Right renal cortex interstitium (tissue), 3 donors: ENCODE data around the gene PLA2G6. TPM values are rescaled to one million over a fixed set of nuclear protein-coding genes. Genes with fewer than 3 reads are reported as not detected.
"Not testable (repeated sequence)": the region's sequence is repeated elsewhere in the genome, so short reads cannot be mapped to it uniquely, and the experiment has no call there.

Source experiments
- DNase-seq, 3 donors: peaks; one replicate each; pipeline ENCODE4 v3.0.0-alpha.2; 2013; ENCODE audit warnings: low read depth in 3 of 3, low spot score in 2 of 3
- polyA plus RNA-seq, 3 donors: library from polyadenylated mRNA; unstranded; fragments of 120-200 nt; gene quantifications; one replicate each; pipeline ENCODE4 v1.2.1, GENCODE V29; 2013; ENCODE audit not compliant: insufficient read length in 3 of 3

PLA2G6 gene
- polyA plus RNA-seq, 3 donors: 29.3 to 42.3 (median 29.9) TPM

DNA sequence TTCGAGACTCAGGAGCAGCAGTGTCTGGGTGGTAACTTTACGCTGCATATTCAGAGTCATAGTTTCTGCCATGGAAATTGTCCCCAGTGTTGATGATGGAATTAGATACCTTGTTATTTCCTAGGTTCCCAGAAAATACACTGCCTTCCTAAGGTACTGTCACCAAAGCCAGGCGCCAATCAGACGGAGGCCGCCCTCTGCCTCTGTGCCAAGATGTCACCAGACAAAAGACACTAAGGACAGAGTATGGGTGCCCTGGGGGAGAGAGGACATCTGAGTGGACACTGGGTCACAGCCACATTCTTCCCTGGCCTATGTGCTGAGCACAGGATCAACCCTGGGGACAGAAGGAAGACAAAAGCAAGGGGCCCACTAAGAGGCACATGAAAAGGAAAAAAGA is 11.2 kb downstream of the PLA2G6 start:
- no peak for DNase-seq

DNA sequence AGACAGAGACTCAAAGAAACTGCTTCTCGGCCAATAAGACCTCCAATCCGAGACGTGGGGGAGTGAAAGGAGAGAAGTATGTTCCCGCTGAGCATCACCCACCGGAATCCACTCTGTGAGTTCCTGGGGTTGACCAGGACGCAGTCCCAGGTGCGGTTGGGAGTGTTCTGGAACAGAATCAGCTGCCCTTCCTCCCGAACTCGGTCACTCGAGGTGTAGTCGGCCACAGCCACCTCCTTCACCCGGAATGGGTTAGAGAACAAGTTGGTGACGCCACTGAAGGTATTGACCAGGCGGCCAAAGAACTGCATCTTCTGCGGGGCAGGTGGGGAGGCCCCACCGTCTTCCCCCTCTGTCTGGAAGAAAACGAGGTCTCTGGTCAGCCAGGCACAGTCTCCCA is 12.5 kb downstream of the PLA2G6 start:
- DNase-seq: no peak

GRCh38 chr22:38167988-38168407 is 13.6 kb downstream of the PLA2G6 start:
- DNase-seq: no peak

DNA sequence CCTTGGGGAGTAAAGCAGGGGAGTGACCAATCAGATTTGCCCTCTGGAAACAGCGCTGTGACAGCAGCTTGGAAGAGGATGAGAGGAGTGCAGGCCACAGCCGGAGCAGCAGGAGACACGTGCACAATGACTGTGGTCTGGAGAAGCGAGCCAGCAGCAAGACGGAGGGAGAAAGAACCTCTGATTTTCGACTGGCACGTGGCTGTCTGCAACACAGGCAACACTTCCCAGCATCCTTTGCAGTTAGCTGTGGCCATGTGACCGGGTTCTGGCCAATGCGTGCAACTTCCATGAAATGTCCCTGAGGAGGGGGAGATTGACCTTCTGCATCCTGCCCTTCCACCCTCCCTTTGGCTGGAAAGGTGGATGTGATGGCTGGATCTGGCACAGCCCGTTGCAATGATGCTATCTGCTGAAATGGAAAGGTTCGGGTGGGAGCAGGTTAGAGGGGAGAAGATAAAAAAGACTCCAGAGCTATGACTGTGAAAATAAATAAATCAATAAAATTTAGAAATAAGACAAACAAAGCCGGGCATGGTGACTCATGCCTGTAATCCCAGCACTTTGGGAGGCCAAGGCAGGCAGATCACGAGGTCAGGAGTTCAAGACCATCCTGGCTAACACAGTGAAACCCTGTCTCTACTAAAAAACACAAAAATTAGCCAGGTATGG is 15.6 kb downstream of the PLA2G6 start:
- DNase-seq: no peak

DNA sequence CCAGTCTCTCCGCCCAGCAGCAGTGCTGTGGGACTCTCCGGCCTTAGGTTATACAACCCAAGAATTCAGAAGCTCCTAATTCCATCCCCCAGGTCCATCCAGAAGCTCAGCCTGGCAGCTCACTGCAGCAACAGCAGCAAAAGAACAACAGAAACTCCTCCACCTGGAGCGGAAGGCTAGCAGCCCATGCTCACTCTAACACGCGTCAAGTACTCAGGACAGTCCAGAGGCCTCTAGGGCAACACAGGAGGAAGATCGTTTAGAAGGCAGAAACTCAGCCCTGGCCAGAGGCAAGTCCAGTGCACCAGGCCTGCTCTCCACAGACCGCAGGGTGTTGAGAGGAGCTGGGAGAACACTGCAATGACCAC is 17.1 kb downstream of the PLA2G6 start:
- no peak for DNase-seq

- DNase-seq: no peak
Observed at GRCh38 chr22:38163844-38164550, 17.6 kb downstream of the PLA2G6 start.

GRCh38 chr22:38162881-38163843 is 18.5 kb downstream of the PLA2G6 start:
- DNase-seq: no peak

DNA sequence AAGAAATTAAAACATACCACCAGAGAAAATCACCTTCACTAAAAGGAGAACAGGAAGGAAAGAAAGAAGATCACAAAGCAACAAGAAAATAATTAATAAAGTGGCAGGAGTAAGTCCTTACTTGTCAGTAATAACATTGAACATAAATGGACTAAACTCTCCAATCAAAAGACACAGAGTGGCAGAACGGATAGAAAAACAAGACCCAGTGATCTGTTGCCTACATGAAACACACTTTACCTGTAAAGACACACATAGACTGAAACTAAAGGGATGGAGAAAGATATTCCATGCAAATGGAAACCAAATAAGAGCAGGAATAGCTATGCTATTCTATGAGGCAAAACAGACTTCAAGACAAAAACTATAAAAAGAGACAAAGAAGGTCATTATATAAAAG is 25.9 kb downstream of the PLA2G6 start:
- no peak for DNase-seq

DNA sequence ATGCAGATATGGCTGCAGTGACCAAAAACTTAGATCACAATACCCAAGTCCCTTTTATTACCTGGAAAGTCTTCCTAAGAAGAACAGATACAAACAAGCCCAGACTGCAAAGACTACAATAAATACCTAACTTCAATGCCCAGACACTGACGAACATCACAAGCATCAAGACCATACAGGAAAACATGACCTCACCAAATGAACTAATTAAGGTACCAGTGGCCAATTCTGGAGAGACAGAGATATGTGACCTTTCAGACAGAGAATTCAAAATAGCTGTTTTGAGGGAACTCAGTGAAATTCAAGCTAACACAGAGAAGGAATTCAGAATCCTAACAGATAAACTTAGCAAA is 27.1 kb downstream of the PLA2G6 start:
- not testable (repeated sequence) for DNase-seq

DNA sequence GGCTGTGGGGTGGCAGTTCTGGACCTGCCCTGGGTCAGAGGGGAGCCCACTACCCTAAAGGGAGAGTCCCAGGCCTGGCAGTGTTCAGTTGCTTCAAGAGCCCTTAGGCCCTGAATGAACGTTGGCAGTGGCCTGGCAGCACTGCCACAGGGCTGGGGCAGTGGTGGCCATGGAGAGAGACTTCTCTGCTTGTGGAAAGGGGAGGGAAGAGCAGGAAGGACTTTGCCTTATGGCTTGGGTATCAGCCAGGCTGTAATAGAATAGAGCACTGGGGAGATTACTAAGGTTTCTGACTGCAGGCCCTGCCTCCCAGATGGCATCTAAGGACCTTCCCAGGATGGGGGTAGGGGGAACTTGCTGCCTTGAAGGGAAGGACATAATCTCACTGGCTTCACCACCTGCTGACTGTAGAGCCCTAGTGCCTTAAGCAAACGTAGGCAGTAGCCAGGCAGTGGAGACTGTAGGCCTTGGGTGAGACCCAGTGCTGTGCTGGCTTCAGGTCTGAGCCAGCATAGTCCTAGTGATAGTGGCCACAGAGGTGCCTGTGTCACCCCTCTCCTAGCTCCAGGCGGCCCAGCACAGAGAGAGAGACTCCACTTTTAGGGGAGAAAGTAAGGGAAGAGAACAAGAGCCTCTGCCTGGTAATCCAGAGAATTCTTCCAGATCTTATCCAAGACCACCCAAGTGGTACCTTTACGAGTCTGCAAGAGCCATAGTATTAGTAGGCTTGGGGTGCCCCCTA is 27.6 kb downstream of the PLA2G6 start:
- no peak for DNase-seq

- no peak for DNase-seq
Observed at GRCh38 chr22:38151126-38151500, 30.5 kb downstream of the PLA2G6 start.

- no peak for DNase-seq
Observed at GRCh38 chr22:38148245-38148644, 33.4 kb downstream of the PLA2G6 start.

DNA sequence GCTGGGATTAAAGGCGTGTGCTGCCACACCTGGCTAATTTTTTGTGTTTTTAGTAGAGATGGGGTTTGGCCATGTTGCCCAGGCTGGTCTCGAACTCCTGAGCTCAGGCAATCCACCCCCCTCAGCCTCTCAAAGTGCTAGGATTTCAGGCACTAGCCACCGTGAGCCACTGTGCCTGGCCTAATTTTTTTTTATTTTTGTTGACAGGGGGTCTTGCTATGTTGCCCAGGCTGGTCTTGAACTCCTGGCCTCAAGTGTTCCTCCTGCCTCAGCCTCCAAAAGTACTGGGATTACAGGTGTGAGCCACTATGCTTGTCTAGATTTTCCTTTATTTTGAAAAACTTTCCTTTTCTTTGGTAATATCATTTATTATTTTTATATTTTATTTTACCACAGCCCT is 35.5 kb downstream of the PLA2G6 start:
- not testable (repeated sequence) for DNase-seq

- no peak for DNase-seq
Observed at GRCh38 chr22:38144025-38144405, 37.6 kb downstream of the PLA2G6 start.

- DNase-seq: no peak
Observed at GRCh38 chr22:38142606-38143005, 39.0 kb downstream of the PLA2G6 start.

- DNase-seq: no peak
Observed at GRCh38 chr22:38141217-38141973, 40.2 kb downstream of the PLA2G6 start.

GRCh38 chr22:38139901-38140300 is 41.7 kb downstream of the PLA2G6 start:
- DNase-seq: no peak

- no peak for DNase-seq
Observed at GRCh38 chr22:38138961-38139360, 42.7 kb downstream of the PLA2G6 start.

- DNase-seq: no peak
Observed at GRCh38 chr22:38137876-38138687, 43.5 kb downstream of the PLA2G6 start.
